ENCODE measurements around the gene PPP1R7. TPM values are rescaled to one million over a fixed set of nuclear protein-coding genes. Genes with fewer than 3 reads are reported as not detected.

Gene PPP1R7
- total RNA-seq, 1 donor from 2014 or later: 49.9 TPM

- no peak for TF ChIP-seq CTCF (IDR thresholded peaks at IDR 0.05; ENCODE audit: unreplicated experiment)
- Mint-ChIP-seq H3K9me3 (ENCODE audit: low read depth) (no peaks in the 10 kb centered on the region), H3K4me1 (ENCODE audit: low read depth) (no peaks in the 10 kb centered on the region), H3K27ac (no peak overlapping the region), H3K4me3 (ENCODE audit: low read depth) (no peak overlapping the region), H3K27me3 (no peaks in the 10 kb centered on the region), H3K36me3 (ENCODE audit: insufficient read depth) (peaks cover 6% of the 10 kb centered on the region)
- DNase-seq (ENCODE audit: low spot score, unreplicated experiment): no peak
Measured at GRCh38 chr2:241133436-241133820, 16.8 kb upstream of the PPP1R7 start.

- Mint-ChIP-seq H3K4me1 (ENCODE audit: low read depth) (no peaks in the 10 kb centered on the region), H3K36me3 (ENCODE audit: insufficient read depth) (peaks cover 6% of the 10 kb centered on the region)
Measured at GRCh38 chr2:241134711-241135110, 15.6 kb upstream of the PPP1R7 start.

GRCh38 chr2:241135737-241136136, 14.5 kb upstream of the PPP1R7 start:
- Mint-ChIP-seq H3K4me3 (ENCODE audit: low read depth) (no peak overlapping the region), H3K9me3 (ENCODE audit: low read depth) (no peaks in the 10 kb centered on the region)

More at GRCh38 chr2:241134711-241135110, 15.6 kb upstream of the PPP1R7 start:
- no peak for TF ChIP-seq CTCF (IDR thresholded peaks at IDR 0.05; ENCODE audit: unreplicated experiment)
- no peak overlapping the region for H3K27ac Mint-ChIP-seq
- H3K9me3 Mint-ChIP-seq (ENCODE audit: low read depth): no peaks in the 10 kb centered on the region
- no peak overlapping the region for H3K4me3 Mint-ChIP-seq (ENCODE audit: low read depth)
- no peaks in the 10 kb centered on the region for H3K27me3 Mint-ChIP-seq
- no peak for DNase-seq (ENCODE audit: low spot score, unreplicated experiment)

GRCh38 chr2:241136191-241136590, 14.1 kb upstream of the PPP1R7 start:
- H3K36me3 Mint-ChIP-seq (ENCODE audit: insufficient read depth): peaks cover 6% of the 10 kb centered on the region
- no peak overlapping the region for H3K4me3 Mint-ChIP-seq (ENCODE audit: low read depth)
- no peak for TF ChIP-seq CTCF (IDR thresholded peaks at IDR 0.05; ENCODE audit: unreplicated experiment)
- H3K4me1 Mint-ChIP-seq (ENCODE audit: low read depth): no peaks in the 10 kb centered on the region
- H3K27ac Mint-ChIP-seq: no peak overlapping the region
- no peaks in the 10 kb centered on the region for H3K27me3 Mint-ChIP-seq
- H3K9me3 Mint-ChIP-seq (ENCODE audit: low read depth): no peaks in the 10 kb centered on the region
- no peak for DNase-seq (ENCODE audit: low spot score, unreplicated experiment)

More at GRCh38 chr2:241135737-241136136, 14.5 kb upstream of the PPP1R7 start:
- peaks cover 6% of the 10 kb centered on the region for H3K36me3 Mint-ChIP-seq (ENCODE audit: insufficient read depth)
- TF ChIP-seq CTCF (IDR thresholded peaks at IDR 0.05; ENCODE audit: unreplicated experiment): no peak
- H3K27ac Mint-ChIP-seq: no peak overlapping the region
- no peaks in the 10 kb centered on the region for H3K4me1 Mint-ChIP-seq (ENCODE audit: low read depth)
- no peaks in the 10 kb centered on the region for H3K27me3 Mint-ChIP-seq
- no peak for DNase-seq (ENCODE audit: low spot score, unreplicated experiment)

- no peaks in the 10 kb centered on the region for H3K27me3 Mint-ChIP-seq
- H3K27ac Mint-ChIP-seq: no peak overlapping the region
- peaks cover 6% of the 10 kb centered on the region for H3K36me3 Mint-ChIP-seq (ENCODE audit: insufficient read depth)
Measured at GRCh38 chr2:241136661-241137260, 13.5 kb upstream of the PPP1R7 start.

More at GRCh38 chr2:241136661-241137260, 13.5 kb upstream of the PPP1R7 start:
- no peak overlapping the region for H3K4me3 Mint-ChIP-seq (ENCODE audit: low read depth)
- H3K9me3 Mint-ChIP-seq (ENCODE audit: low read depth): no peaks in the 10 kb centered on the region
- DNase-seq (ENCODE audit: low spot score, unreplicated experiment): no peak
- no peaks in the 10 kb centered on the region for H3K4me1 Mint-ChIP-seq (ENCODE audit: low read depth)
- no peak for TF ChIP-seq CTCF (IDR thresholded peaks at IDR 0.05; ENCODE audit: unreplicated experiment)

Data from progenitor cell of endocrine pancreas (in vitro differentiated cells).